Activated CD4-positive, CD25-positive, alpha-beta regulatory T cell treated with anti-CD3 and anti-CD28 coated beads, Interleukin-2, amount 50 U/mL, for 24 hours (primary cell): Measurements from ENCODE around the gene KMT2B.
"Not testable (repeated sequence)": the region's sequence is repeated elsewhere in the genome, so short reads cannot be mapped to it uniquely, and the experiment has no call there.

Experiments
- ATAC-seq, 2 donors: fragments of 150-1000 bp; cut with Tn5 transposase; one replicate each; pipeline ENCODE4 v1.10.0; 2021; ENCODE audit warnings: mild to moderate bottlenecking in 1 of 2, moderate library complexity in 1 of 2

The KMT2B gene

DNA sequence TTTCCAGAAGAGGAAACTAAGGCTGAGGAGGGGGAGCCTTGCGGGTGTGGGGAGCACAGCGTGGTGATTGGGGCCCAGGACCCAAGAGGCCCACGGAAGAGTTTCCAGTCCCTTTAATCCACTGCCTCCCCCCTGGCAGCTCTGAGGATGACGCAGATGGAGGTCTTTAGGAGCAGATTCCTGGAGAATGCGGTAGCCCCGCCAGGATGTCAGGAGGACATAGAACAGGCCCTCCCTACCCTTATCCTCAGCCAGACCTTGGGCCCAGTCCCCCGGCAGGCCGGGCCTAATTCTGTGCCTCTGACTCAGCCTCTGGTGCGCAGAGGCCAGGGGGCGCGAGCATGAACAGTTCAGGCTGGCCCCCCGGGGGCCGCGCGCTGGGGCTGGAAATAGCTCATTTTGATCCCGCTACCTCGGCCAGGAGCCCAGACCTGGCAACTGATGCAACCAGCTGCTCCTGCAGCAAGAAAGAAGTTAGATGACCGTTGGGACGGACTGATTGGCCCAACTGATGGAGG, 39.5 kb downstream of the KMT2B start:
- no peak for ATAC-seq

DNA sequence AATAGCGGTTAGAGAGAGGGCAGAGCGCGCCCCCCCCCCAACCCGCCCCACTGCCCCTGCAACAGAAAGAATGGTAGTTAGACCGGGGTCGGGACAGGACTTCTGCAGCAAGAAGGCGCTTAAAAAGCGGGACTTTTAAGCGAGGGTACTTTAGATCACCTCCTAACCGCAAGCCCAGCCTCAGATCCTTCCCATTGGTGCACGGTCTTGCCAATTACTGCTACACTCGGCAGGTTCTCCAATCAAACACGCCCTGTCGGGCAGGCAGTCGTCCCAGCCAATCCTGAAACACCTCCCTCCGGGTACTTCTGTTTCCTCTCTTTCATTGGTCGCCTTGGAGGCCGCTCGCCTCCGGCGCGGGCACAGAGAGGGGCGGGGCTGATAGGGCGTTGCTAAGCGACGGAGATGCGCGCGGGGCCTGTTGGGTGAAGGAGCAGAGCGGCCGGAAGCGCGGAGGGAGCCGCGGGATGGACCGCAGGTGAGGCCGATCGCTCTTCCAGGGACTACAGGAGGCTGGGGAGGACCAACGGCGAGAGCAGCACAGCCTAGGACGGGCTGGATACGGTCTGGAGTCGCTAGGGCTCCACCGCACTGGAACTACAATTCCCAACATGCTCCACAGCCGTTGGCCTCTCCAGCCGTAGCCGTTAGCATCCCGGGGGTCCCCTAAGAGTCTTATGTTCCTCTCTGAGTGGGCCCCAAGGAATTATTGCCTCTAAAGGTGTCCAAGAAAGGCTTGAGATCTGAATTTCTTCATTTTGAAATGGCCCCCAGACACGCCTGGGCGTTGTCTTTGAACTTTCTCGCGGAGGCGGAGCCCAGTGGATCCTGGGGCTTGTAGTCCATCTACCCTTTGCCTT, 40.2 kb downstream of the KMT2B start, which contains the start of gene PROSER3:
TSS of gene PROSER3 (plus strand) at position 428 of the 860 bp plus-strand sequence. CDS start at position 468, 40 bp downstream.
- ATAC-seq: peak; percentile 98 to 99

DNA sequence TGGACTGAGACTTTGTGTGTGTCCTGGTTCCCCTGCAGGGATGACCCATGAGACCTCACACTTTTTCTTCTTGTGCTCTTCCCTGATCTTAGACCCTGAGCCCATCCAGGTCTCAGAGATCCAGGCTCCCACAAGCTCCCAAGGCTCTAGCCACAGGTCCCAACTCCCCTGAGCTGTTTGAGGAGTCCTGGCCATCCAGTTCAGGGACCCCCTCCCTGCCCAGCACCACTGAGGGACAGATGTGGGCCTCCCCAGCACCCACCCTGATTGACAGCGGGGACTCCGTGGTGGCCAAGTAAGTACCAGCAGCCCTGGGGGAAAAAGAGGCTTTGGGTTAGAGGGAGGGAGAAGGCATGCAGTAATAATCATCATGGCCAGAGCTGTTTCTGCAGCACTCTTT, 41.9 kb downstream of the KMT2B start:
- no peak for ATAC-seq

DNA sequence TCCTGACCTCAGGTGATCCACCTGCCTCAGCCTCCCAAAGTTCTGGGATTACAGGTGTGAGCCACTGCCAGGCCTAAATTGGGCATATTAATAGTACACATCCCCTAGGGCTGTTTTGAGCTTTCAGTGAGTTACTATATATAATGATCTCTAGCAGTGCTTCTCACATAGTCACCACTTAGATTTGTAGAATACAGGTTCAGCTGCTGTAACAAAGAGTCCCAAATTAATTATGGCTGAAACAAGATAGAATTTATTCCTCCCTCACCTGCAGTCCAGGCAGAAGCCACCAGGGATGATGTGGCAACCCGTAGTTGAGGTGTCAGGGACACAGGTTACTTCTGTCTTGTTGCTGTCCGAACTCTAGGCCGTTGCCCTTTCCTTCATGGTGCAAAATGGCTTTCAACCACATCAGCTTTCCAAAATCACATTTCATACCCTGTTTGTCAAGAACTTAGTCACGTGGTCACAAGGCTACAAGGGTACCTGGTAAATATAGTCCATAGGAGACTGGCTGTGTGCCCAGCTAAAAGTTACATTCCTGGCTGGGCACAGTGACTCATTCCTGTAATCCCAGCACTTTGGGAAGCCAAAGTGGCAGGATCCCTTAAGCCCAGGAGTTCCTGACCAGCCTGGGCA, 43.0 kb downstream of the KMT2B start:
- ATAC-seq: no peak

DNA sequence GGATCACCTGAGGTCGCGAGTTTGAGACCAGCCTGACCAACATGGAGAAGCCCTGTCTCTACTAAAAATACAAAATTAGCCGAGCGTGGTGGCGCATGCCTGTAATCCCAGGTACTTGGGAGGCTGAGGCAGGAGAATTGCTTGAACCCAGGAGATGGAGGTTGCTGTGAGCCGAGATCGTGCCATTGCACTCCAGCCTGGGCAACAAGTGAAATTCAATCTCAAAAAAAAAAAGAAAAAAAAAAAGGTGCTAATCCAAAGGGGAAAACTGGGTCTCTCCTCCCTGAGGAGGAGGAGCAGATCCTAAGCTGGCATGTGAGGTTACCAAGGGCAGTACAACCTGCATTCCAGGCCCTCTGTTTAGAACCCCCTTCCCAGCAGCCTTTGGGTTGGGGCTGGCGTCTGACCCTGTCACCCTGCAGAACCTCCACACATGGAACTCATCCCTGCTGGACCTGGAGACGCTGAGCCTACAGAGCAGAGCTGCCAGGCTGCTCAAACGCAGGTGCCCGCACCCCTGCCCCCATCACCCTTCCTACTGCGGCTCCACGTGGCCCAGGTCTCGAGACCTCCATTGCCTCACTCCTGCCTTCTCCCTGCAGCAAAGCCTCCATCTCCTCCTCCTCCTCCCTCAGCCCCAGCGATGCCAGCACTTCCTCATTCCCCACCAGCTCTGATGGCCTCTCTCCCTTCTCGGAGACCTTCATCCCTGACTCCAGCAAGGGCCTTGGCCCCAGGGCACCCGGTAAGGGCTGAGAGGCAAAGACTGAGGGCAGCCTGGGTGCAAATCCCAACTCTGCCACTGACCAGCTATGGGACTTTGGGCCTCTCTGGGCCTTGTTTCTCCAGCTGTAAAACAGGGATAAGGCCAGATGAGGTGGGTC, 46.9 kb downstream of the KMT2B start:
- ATAC-seq: no peak

DNA sequence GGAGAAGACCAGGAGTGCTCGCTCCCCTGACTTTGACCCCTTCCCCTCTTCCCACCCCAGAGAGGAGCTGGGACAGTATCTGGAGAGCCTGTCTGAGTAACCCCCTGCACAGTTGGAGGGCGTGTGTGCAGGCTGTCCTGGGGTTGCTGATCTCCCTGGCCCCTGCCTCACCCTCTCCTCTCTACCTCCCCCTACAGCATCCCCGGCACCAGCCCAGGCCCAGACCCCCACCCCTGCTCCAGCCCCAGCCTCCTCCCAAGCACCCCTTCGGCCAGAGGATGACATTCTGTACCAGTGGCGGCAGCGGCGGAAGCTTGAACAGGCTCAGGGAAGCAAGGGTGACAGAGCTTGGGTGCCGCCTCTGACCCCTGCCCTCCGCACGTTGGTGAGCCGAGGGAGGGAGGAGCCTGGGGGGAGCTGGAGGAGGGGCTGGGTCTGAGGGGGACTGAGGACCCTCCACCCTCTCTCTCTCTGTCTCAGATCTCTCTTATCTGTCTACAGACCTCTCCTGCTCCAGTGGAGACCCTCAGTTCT, 48.8 kb downstream of the KMT2B start:
- no peak for ATAC-seq

DNA sequence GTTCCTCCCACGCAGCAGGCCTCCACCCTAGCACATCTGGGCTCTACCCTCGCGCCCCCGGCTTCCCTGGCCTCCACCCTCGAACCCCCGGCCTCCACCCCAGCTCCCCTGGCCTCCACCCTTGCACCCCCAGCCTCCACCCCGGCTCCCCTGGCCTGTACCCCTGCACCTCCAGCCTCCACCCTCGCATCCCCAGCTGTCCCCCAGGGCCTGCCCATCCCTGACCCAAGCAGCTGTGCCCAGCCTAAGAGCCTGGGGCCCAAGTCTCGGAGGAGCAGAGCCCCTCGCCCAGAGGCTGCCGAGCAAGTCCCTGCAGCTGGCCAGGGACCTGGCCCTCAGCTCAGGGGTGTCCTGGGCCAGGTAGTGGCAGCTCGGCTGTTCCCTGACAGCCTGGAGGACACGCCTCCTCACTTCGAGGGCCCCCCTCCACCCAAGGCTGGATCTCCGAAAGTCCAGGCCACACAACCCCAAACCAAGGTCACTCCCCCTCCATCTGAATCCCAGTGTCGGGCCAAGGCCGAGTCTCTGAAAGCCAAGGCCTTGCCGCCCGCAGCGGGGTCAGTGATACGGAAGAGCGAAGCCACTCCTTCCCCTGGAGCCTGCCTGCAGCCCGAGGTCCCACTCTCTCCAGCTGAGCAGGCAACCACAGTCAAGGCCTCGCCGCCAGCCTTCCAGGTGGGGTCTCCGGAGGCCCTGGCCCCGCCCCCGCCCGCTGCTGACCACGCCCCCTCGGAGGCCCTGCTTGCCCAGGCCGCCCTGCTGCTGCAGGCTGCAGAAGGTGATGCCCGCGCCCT, 49.7 kb downstream of the KMT2B start:
- no peak for ATAC-seq

DNA sequence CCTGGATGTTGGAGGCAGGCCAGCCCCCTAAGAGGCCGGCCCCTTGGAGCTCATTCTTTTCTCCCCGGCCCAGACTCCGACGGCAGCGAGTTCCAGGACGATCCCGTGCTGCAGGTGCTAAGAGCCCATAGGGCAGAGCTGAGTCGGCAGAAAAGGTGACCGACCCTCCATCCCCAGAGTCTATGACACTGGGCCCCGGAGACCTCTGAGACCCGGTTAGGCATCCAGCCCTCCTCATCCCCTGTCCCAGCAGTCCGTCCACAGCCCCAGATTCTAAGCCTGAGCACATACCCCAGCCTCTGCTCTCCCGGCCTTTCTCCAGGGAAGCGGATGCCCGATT, 50.2 kb downstream of the KMT2B start:
- ATAC-seq: no peak

DNA sequence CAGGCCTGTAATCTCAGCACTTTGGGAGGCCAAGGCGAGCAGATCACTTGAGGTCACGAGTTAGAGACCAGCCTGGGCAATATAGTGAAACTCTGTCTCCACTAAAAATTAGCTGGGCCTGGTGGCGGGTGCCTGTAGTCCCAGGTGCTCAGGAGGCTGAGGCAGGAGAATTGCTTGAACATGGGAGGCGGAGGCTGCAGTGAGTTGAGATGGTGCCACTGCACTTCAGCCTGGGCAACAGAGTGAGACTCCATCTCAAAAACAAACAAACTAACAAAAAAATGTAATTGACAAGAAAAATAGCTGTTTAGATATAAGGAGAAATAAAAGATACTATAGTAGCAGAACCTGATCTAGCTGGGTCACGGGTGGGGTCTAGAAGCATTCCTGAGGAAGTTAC, 54.6 kb downstream of the KMT2B start:
- not testable (repeated sequence) for ATAC-seq

DNA sequence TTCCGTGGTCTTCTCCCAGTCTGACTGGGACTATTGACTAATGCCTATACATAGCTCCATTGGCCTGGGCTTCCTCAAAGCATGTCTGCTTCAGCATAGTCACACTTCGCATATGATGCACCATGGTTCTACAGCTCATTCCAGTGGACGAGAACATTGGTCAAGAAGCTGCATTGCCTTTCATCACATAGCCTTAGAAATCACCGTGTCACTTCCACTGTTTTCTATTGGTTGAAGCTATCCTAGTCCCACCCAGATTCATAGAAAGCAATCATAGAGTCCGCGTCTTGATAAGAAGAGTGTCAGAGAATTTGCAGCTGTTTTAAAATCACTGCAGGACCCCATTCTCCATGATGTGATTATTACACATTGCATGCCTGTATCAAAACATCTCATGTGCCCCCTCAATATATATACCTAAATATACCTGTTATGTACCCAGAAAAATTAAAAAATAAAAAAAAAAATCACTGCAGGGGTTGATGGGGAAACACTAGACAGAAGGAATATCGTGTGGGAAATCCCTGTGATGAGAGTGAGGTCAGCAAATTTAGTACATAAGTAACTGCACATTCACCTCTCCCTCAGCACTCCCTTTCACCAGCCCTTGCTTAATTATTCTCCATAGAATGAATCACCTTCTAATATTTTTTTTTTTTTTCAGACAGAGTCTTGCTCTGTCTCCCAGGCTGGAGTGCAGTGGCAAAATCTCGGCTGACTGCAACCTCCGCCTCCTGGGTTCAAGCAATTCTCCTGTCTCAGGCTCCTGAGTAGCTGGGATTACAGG, 55.4 kb downstream of the KMT2B start:
- no peak for ATAC-seq

DNA sequence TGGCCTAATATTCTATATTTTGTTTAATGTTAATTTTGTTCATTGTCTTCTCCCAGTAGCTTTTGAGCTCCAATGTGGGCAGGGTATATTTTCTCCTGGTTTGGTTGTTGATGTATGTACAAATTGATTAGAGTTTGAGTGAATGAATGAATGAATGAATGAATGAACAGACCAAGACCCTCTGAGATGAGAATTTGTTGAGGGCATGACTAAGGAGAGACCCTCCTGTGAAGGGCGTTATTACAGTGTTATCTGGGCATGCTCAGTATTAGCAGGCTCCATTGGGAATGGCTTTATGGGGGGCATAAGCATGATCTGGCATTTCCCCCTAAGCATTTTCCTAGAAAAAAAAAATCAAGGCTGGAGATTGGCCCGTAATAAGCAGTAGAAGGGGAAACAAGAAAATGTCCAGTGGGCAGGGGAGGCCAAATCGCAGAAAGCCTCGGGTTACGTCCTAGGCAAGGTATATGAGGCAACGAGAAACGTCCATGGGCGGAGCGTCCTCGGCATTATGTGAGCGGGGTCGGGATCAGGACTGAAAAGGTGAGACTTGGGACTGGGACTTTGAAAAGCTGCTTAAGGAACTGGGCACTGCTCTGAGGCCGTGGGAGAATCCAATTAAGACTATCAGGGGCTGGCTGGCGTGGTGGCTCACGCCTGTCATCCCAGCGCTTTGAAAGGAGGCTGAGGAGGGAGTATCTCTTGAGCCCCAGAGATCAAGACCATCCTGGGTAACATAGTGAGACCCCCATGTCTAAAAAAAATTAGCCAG, 56.7 kb downstream of the KMT2B start:
- ATAC-seq: no peak

DNA sequence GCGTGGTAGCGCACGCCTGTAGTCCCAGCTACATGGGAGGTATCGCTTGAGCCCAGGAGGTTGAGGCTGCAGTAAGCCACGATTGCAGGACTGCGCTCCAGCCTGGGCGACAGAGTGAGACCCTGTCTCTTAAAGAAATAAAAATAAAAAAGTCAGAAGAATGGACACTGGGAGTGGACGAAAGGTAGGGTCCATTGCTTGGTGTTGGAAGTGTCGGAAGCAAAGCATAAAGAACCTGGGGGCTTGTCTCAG, 57.2 kb downstream of the KMT2B start:
- ATAC-seq: no peak

DNA sequence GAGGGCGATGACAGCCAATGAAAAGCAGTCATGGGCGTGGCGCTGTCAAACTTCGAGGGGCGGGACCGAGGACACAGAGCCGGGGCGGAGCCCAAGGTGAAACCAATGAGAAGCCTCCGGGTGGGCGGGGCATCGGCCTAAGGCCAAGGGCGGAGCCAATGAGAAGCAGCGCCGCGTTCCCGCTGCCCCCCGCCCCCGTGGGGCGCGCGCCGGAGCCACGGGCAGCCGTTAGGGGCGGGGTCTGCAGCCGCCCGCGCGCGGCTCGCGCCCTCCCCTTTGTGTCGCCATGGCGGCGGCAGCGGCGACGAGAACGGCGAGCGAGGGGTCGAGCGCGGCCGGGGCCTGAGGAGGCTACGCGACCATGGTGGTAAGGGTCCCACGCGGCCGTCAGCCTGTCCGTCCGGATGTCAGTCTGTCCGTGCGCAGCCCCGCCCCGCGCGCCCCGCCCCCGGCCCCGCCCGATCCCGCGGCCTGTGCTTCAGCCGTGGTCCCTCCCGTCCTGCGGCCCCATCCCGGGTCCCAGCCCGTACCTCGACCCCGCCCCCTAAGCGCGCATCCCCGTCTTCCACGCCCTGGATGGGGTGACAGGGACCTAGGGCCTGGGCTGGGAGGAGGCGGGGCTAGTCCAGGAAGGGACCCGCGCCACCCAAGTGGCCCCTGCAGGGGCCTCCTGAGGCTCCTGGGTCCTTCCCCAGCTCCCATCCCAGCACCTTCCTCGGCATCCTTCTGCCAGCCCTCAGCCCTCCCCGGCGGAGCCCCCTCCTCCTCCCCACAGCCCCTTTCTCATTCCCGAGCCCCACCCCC, 57.7 kb downstream of the KMT2B start, which contains the start of gene ARHGAP33:
TSS of gene ARHGAP33 (plus strand) at position 267 of the 804 bp plus-strand sequence. CDS start at position 362, 95 bp downstream.
- ATAC-seq: peak; percentile 95 to 97

DNA sequence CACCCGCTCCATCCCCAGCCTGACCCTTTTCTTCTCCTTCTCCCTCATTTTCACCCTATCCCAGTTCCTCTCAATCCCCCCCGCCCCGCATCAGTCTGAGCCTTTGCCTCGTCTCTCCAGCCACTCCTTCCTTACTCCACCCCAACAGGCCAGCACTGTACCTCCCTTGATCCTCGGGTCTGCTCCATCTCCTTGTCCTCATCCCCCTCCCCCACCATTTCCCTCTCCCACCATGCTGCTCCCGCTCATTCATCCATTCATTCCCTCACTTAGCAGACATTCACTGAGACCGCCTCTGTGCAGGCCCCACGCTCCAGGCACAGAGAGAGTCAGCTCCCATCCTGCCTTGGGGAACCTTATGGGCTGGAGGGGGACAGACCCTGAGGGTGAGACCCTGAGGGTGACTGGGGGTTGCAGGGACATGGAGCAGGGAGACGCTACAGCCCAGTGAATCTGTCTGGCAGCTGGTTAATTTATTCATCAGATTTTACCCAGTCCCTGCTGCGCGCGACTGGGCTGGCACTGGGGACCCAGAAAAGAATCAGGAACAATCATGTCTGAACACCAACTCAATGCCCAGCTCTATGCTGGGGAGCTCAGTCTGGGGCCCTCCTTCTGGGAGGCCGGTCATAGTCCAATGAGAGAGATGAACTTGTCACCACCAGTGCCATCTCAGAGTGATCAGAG, 58.4 kb downstream of the KMT2B start:
- no peak for ATAC-seq

DNA sequence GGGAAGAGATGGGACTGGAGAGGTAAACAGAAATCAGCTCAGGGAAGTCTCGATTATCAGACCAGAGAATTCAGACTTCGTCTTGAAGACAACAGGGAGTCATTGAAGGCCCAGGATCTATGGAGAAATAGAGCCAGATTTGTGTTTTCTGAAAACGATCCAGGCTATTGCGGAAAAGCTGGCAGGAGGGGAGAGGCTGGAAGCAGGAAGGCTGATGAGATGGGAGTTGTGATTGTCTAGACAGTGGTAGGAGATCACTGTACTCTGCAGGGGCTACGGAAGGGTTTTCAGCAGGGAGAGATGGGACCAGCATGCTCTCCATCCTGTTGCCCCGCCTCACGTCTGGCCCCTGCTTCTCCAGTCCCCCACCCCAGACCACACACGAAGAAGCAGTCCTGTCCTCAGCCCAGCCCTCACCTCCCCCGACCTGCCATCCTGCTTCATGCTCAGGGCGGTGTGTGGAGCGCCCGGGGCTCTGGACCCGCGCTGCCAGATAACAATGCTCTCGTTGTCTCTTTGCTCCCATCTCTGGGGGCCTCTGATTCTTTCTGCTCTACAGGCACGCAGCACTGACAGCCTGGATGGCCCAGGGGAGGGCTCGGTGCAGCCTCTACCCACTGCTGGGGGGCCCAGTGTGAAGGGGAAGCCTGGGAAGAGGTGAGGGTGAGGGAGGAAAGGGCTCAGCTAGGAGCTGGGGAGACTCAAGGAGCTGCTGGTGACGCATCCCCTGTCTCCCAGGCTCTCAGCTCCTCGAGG, 59.5 kb downstream of the KMT2B start:
- ATAC-seq: no peak

DNA sequence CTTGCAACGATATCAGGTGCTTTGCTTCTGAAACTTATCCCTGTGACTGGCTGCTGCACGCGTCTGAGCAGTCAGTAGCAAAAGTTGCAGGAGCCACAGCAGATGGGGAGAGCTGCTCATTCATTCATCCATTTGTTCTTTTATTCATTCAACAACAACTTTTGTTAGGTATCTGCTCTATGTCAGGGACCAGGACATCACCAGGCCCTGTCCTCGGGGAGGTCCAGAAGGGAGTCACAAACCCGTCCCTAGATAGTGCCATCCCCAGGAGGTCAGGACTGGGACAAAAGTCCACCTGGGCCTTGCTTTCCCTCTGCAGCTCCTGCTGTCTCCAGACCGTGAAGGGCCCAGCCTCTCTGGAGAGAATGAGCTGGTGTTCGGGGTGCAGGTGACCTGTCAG, 60.2 kb downstream of the KMT2B start:
- ATAC-seq: no peak

DNA sequence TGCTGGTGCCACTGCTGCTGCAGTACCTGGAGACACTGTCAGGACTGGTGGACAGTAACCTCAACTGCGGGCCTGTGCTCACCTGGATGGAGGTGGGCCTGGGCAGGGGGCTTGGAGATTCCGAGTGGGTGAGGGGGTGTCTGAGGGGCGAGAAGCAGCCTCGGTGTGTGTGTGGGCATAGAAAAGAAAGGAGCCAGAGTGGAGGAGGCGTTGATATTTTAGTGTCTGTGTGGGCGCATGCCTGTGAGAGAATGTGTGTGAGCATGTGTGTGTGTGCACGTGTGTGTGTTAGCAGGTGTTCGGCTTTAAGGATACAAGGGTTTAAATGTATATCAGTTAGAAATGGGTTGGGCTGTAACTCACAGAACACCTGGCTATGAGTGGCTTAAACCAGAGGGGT, 61.2 kb downstream of the KMT2B start:
- no peak for ATAC-seq

DNA sequence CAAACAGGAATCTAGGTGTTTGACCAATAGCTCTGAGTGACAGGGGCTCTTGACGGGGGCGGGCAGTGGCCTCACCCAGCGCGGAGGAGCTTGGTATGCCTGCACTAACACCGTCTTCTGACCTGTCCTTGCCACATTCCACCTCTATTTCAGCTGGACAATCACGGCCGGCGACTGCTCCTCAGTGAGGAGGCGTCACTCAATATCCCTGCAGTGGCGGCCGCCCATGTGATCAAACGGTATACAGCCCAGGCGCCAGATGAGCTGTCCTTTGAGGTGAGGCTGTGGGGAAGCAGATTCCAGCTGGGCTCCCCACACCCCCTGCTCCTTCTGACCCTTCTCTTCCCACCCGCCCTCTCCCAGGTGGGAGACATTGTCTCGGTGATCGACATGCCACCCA, 62.3 kb downstream of the KMT2B start:
- no peak for ATAC-seq
